ENCODE data around the gene COQ2. TPM values are rescaled to one million over a fixed set of nuclear protein-coding genes. Genes with fewer than 3 reads are reported as not detected.

Gene COQ2
- polyA plus RNA-seq, 1 of the 3 experiments (the other 2 are of a cell fraction) = 14.8 TPM

- Histone ChIP-seq H3K9ac (no peak overlapping the region), H3K4me2 (no peak overlapping the region), H3K9me3 (no peaks in the 10 kb centered on the region), H2AFZ (ENCODE audit: low read depth) (no peak overlapping the region), H3K27me3 (ENCODE audit: insufficient read depth) (no peaks in the 10 kb centered on the region), H3F3A (replicated peaks; ENCODE audit: insufficient read depth) (no peaks in the 10 kb centered on the region), H3K36me3 (replicated peaks in 1 of 2; ENCODE audit: control insufficient read depth in 1 of 2, insufficient read depth in 2 of 2, low read length in 1 of 2) (no peaks in the 10 kb centered on the region), H3K79me2 (ENCODE audit: insufficient read depth) (no peaks in the 10 kb centered on the region), H3K4me1 (ENCODE audit: control insufficient read depth in 1 of 2, insufficient read depth in 2 of 2, low read depth in 1 of 2, low read length in 1 of 2) (peaks cover 0 to under 1% of the 10 kb centered on the region in 2 experiments; a peak in 1 of 4 replicates), H3K4me3 (ENCODE audit: low read depth in 2 of 2, low read length in 1 of 2) (no peak overlapping the region), H4K20me1 (ENCODE audit: insufficient read depth) (no peaks in the 10 kb centered on the region), H3K9me2 (no peaks in the 10 kb centered on the region), H3K27ac (ENCODE audit: low read depth in 2 of 2, low read length in 1 of 2) (no peak overlapping the region)
- TF ChIP-seq, protein P1, sequence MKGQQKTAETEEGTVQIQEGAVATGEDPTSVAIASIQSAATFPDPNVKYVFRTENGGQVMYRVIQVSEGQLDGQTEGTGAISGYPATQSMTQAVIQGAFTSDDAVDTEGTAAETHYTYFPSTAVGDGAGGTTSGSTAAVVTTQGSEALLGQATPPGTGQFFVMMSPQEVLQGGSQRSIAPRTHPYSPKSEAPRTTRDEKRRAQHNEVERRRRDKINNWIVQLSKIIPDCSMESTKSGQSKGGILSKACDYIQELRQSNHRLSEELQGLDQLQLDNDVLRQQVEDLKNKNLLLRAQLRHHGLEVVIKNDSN (IDR thresholded peaks at IDR 0.05; ENCODE audit: borderline replicate concordance, low read depth) = no peak
- TF ChIP-seq RFX5 (IDR thresholded peaks at IDR 0.05; ENCODE audit: low read length) (no peak), GABPA (IDR thresholded peaks at IDR 0.05; ENCODE audit: low read depth) (no peak), RXRA (IDR thresholded peaks at IDR 0.05; ENCODE audit: borderline replicate concordance, low read depth) (no peak), NRF1 (IDR thresholded peaks at IDR 0.05; ENCODE audit: low read depth, low read length) (no peak), ELF1 (IDR thresholded peaks at IDR 0.05) (no peak), NFIC (IDR thresholded peaks at IDR 0.05; ENCODE audit: borderline replicate concordance) (no peak), MXI1 (IDR thresholded peaks at IDR 0.05; ENCODE audit: low read depth, low read length) (no peak), POLR2AphosphoS5 (IDR thresholded peaks at IDR 0.05; ENCODE audit: low read depth, low read length) (no peak), SIN3A (IDR thresholded peaks at IDR 0.05; ENCODE audit: borderline replicate concordance, low read depth, low read length) (no peak), TCF12 (IDR thresholded peaks at IDR 0.05) (no peak), MEF2A (IDR thresholded peaks at IDR 0.05; ENCODE audit: borderline replicate concordance, low read depth) (no peak)
- TF ChIP-seq, protein P2, sequence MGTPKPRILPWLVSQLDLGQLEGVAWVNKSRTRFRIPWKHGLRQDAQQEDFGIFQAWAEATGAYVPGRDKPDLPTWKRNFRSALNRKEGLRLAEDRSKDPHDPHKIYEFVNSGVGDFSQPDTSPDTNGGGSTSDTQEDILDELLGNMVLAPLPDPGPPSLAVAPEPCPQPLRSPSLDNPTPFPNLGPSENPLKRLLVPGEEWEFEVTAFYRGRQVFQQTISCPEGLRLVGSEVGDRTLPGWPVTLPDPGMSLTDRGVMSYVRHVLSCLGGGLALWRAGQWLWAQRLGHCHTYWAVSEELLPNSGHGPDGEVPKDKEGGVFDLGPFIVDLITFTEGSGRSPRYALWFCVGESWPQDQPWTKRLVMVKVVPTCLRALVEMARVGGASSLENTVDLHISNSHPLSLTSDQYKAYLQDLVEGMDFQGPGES (IDR thresholded peaks at IDR 0.05; ENCODE audit: low read depth, low read length) = no peak
- TF ChIP-seq, protein P3, sequence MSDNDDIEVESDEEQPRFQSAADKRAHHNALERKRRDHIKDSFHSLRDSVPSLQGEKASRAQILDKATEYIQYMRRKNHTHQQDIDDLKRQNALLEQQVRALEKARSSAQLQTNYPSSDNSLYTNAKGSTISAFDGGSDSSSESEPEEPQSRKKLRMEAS (IDR thresholded peaks at IDR 0.05; ENCODE audit: low read depth) = no peak
- TF ChIP-seq, protein P4, sequence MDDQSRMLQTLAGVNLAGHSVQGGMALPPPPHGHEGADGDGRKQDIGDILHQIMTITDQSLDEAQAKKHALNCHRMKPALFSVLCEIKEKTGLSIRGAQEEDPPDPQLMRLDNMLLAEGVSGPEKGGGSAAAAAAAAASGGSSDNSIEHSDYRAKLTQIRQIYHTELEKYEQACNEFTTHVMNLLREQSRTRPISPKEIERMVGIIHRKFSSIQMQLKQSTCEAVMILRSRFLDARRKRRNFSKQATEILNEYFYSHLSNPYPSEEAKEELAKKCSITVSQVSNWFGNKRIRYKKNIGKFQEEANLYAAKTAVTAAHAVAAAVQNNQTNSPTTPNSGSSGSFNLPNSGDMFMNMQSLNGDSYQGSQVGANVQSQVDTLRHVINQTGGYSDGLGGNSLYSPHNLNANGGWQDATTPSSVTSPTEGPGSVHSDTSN (IDR thresholded peaks at IDR 0.05) = no peak
- TF ChIP-seq, protein P5, sequence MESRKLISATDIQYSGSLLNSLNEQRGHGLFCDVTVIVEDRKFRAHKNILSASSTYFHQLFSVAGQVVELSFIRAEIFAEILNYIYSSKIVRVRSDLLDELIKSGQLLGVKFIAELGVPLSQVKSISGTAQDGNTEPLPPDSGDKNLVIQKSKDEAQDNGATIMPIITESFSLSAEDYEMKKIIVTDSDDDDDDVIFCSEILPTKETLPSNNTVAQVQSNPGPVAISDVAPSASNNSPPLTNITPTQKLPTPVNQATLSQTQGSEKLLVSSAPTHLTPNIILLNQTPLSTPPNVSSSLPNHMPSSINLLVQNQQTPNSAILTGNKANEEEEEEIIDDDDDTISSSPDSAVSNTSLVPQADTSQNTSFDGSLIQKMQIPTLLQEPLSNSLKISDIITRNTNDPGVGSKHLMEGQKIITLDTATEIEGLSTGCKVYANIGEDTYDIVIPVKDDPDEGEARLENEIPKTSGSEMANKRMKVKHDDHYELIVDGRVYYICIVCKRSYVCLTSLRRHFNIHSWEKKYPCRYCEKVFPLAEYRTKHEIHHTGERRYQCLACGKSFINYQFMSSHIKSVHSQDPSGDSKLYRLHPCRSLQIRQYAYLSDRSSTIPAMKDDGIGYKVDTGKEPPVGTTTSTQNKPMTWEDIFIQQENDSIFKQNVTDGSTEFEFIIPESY (IDR thresholded peaks at IDR 0.05; ENCODE audit: borderline replicate concordance, low read depth) = no peak
- ChIA-PET CTCF (interaction anchor here (1.4 kb wide), 1 partner anchor 14 kb away, joined by 3 read pairs; no protein-coding TSS in a partner anchor), POLR2A (no interaction called here)
- 64% methylated on average over 5 of the region's 6 CpGs for WGBS (ENCODE audit: low lambda C conversion rate)
- DNase-seq = no peak
Measured at GRCh38 chr4:83224502-83225197, 59.9 kb downstream of the COQ2 start.

Measured in SK-N-SH (cell line).